Loucy (cell line): ENCODE measurements around the gene TBC1D22A.
"Not testable (repeated sequence)": the region's sequence is repeated elsewhere in the genome, so short reads cannot be mapped to it uniquely, and the experiment has no call there.

Experiments used
- H2AFZ ChIP-seq: fragments of 200-600 bp; sonication (generic); 2 replicates; pipeline ENCODE4 v1.6.0; 2016; ENCODE audit warnings: antibody characterized with exemption, mild to moderate bottlenecking, low read length, moderate library complexity
- H3F3A ChIP-seq: fragments of 200-600 bp; 2 replicates; pipeline ENCODE4 v1.6.0; 2016; ENCODE audit warnings: antibody characterized with exemption, low read depth, mild to moderate bottlenecking
- H3K27me3 ChIP-seq: fragments of 200-600 bp; sonication (generic); 2 replicates; pipeline ENCODE4 v1.6.1; 2014; ENCODE audit warnings: low read length, mild to moderate bottlenecking; ENCODE audit not compliant: insufficient read depth, poor library complexity, severe bottlenecking
- H3K36me3 ChIP-seq: fragments of 200-600 bp; sonication (generic); 2 replicates; pipeline ENCODE4 v1.6.1; 2016; ENCODE audit warnings: low read length; ENCODE audit not compliant: insufficient read depth
- H3K4me1 ChIP-seq: fragments of 200-600 bp; sonication (generic); 2 replicates; pipeline ENCODE4 v1.5.1; 2014; ENCODE audit warnings: low read length, mild to moderate bottlenecking; ENCODE audit not compliant: insufficient read depth, poor library complexity, severe bottlenecking
- H3K4me2 ChIP-seq: fragments of 200-600 bp; sonication (generic); 2 replicates; pipeline ENCODE4 v1.6.0; 2014; ENCODE audit warnings: antibody characterized with exemption, low read length, low read depth, mild to moderate bottlenecking; ENCODE audit not compliant: poor library complexity, severe bottlenecking
- H3K4me3 ChIP-seq: fragments of 200-600 bp; sonication (generic); 2 replicates; pipeline ENCODE4 v1.5.1; 2014; ENCODE audit warnings: low read length, mild to moderate bottlenecking, mixed read lengths; ENCODE audit not compliant: poor library complexity, severe bottlenecking
- H3K79me2 ChIP-seq: fragments of 200-600 bp; sonication (generic); 2 replicates; pipeline ENCODE4 v1.6.1; 2014; ENCODE audit warnings: low read length; ENCODE audit not compliant: insufficient read depth
- H3K9ac ChIP-seq: fragments of 200-600 bp; sonication (generic); 2 replicates; pipeline ENCODE4 v1.6.0; 2014; ENCODE audit warnings: mild to moderate bottlenecking, low read depth, low read length, moderate library complexity; ENCODE audit not compliant: poor library complexity, severe bottlenecking
- H3K9me2 ChIP-seq: fragments of 200-600 bp; sonication (generic); replicated peaks from 2 replicates; pipeline ENCODE4 v1.6.1; 2016; ENCODE audit warnings: low read depth, low read length, mixed read lengths
- H3K9me3 ChIP-seq: fragments of 200-600 bp; sonication (generic); 2 replicates; pipeline ENCODE4 v1.6.1; 2014; ENCODE audit warnings: mild to moderate bottlenecking, antibody characterized with exemption, low read length, low read depth; ENCODE audit not compliant: insufficient read depth
- H4K20me1 ChIP-seq: fragments of 200-600 bp; sonication (generic); 2 replicates; pipeline ENCODE4 v1.6.0; 2014; ENCODE audit warnings: antibody characterized with exemption, low read length, mild to moderate bottlenecking; ENCODE audit not compliant: insufficient read depth, poor library complexity, severe bottlenecking
- CTCF ChIP-seq: fragments of 200-600 bp; sonication (generic); conservative IDR thresholded peaks from 2 replicates; pipeline ENCODE4 v1.5.1; 2014; ENCODE audit warnings: mild to moderate bottlenecking, antibody characterized with exemption, low read length
- EZH2phosphoT487 ChIP-seq: fragments of 200-600 bp; IDR thresholded peaks from 2 replicates; pipeline ENCODE4 v1.6.1; 2018; ENCODE audit warnings: antibody characterized with exemption, mild to moderate bottlenecking, moderate library complexity, borderline replicate concordance

TBC1D22A gene

DNA sequence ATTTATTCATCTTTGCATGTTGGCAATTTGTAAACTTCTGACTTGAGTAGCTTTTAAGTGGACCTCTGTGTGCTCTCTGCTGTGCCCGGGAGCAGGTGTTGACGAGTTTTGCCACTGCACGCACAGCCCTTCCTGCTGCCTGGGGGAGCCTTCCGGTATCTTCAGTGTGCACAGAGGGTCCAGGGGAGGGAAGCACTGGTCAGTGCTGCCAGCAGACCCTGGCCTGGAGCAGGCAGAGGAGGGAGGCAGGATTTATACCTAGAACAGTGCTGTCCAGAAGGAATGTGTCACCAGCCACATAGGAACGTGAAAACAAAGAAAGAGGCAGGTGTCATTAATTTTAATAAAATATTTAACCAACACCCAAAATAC is 403.6 kb downstream of the TBC1D22A start:
- no peaks in the 10 kb centered on the region for H3K9me2 ChIP-seq
- no peaks in the 10 kb centered on the region for H3F3A ChIP-seq
- H3K4me2 ChIP-seq = no peak overlapping the region
- H3K36me3 ChIP-seq = no peaks in the 10 kb centered on the region; the same call in 1 of the 2 replicates
- TF ChIP-seq EZH2phosphoT487 (no peak), CTCF (no peak)
- no peaks in the 10 kb centered on the region for H3K27me3 ChIP-seq
- H3K79me2 ChIP-seq = no peaks in the 10 kb centered on the region
- H4K20me1 ChIP-seq = no peaks in the 10 kb centered on the region
- H3K4me3 ChIP-seq = no peak overlapping the region
- no peaks in the 10 kb centered on the region for H3K4me1 ChIP-seq
- no peaks in the 10 kb centered on the region for H3K9me3 ChIP-seq
- no peak overlapping the region for H2AFZ ChIP-seq
- no peak overlapping the region for H3K9ac ChIP-seq

DNA sequence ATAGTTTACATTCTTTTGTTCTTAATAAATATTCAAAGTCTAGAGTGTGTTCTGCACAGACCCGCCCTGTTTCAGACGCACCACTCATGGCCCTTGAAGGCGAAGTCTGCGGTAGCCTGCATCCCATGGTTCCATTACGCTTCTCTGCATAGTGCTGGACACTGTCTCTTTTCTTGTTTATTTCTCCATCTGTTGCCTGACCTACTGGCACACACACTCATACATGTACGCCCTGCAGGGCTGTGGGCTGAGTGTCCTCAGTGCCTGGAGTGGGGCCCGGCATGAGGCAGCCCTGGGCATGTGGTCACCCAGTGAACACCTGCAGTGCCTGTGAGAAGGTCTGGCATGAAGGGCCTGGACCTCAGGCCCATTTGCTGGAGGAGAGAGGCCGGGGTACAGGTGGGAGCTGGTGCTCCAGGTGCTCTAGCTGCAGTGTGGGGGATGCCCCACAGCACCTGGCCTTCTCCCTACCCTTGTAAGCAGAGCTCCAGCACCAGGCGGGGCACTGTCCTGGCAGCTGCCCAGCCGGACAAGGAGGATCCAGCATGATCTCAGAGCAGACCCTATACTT is 404.1 kb downstream of the TBC1D22A start:
- H4K20me1 ChIP-seq = no peaks in the 10 kb centered on the region

GRCh38 chr22:47167056-47167455 is 404.6 kb downstream of the TBC1D22A start:
- no peaks in the 10 kb centered on the region for H4K20me1 ChIP-seq

More for the DNA sequence above, 404.1 kb downstream of the TBC1D22A start:
- H3K36me3 ChIP-seq = no peaks in the 10 kb centered on the region; the same call in 1 of the 2 replicates
- no peak overlapping the region for H3K4me2 ChIP-seq
- no peaks in the 10 kb centered on the region for H3K9me3 ChIP-seq
- TF ChIP-seq EZH2phosphoT487 (no peak), CTCF (no peak)
- no peak overlapping the region for H3K4me3 ChIP-seq
- H3K4me1 ChIP-seq = no peaks in the 10 kb centered on the region
- H3K9ac ChIP-seq = no peak overlapping the region
- no peaks in the 10 kb centered on the region for H3F3A ChIP-seq
- H3K9me2 ChIP-seq = no peaks in the 10 kb centered on the region
- no peak overlapping the region for H2AFZ ChIP-seq
- H3K79me2 ChIP-seq = no peaks in the 10 kb centered on the region
- no peaks in the 10 kb centered on the region for H3K27me3 ChIP-seq

GRCh38 chr22:47167921-47168320 is 405.5 kb downstream of the TBC1D22A start:
- not testable (repeated sequence) for H3K27me3 ChIP-seq, H3K4me1 ChIP-seq, H4K20me1 ChIP-seq, H3K9me3 ChIP-seq, H2AFZ ChIP-seq, H3K79me2 ChIP-seq, H3F3A ChIP-seq, H3K36me3 ChIP-seq, H3K9me2 ChIP-seq, H3K4me3 ChIP-seq, H3K4me2 ChIP-seq, H3K9ac ChIP-seq

More at GRCh38 chr22:47167056-47167455, 404.6 kb downstream of the TBC1D22A start:
- no peaks in the 10 kb centered on the region for H3K4me1 ChIP-seq
- no peaks in the 10 kb centered on the region for H3F3A ChIP-seq
- no peak overlapping the region for H2AFZ ChIP-seq
- H3K79me2 ChIP-seq = no peaks in the 10 kb centered on the region
- H3K4me3 ChIP-seq = no peak overlapping the region
- H3K4me2 ChIP-seq = no peak overlapping the region
- H3K9me3 ChIP-seq = no peaks in the 10 kb centered on the region
- no peaks in the 10 kb centered on the region for H3K9me2 ChIP-seq
- H3K27me3 ChIP-seq = no peaks in the 10 kb centered on the region
- no peaks in the 10 kb centered on the region; the same call in 1 of the 2 replicates for H3K36me3 ChIP-seq
- TF ChIP-seq EZH2phosphoT487 (no peak), CTCF (no peak)
- no peak overlapping the region for H3K9ac ChIP-seq
